BJ (cell line): Measurements from ENCODE around the gene SERPIND1. TPM values are rescaled to one million over a fixed set of nuclear protein-coding genes. Genes with fewer than 3 reads are reported as not detected.

ENCODE experiments used
- CTCF ChIA-PET: fragments of 350-600 bp; formaldehyde crosslinking; extraction: SDS; loops from one replicate; lab custom pipeline; 2021; ENCODE audit warnings: antibody characterized with exemption, inconsistent platforms; lab: Yijun Ruan, JAX
- POLR2A ChIA-PET: fragments of 300-600 bp; sonication (Branson Sonifier 250); formaldehyde crosslinking; extraction: SDS; loops from one replicate; lab custom pipeline; 2021; ENCODE audit warnings: antibody characterized with exemption; lab: Charles Lee
- DNase-seq: peaks from one replicate; pipeline ENCODE4 v3.0.0-alpha.2; 2011; ENCODE audit warnings: low read depth
- H3K27me3 ChIP-seq: 2 replicates; pipeline ENCODE4 v1.6.0; 2011; ENCODE audit warnings: low read length; ENCODE audit not compliant: control insufficient read depth, insufficient read depth
- H3K36me3 ChIP-seq: 2 replicates; pipeline ENCODE4 v1.5.1; 2011; ENCODE audit warnings: low read length; ENCODE audit not compliant: control insufficient read depth, insufficient read depth
- H3K4me3 ChIP-seq: 2 replicates; pipeline ENCODE4 v1.5.1; 2011; ENCODE audit warnings: low read depth, mild to moderate bottlenecking, control low read depth, low read length
- polyA plus RNA-seq: library from polyadenylated mRNA; depleted of rRNA; stranded (reverse); fragments of >200 nt; gene quantifications from 2 replicates; pipeline ENCODE4 v1.2.3, GENCODE V29; 2011
- TF ChIP-seq, protein P1 (sequence below): IDR thresholded peaks from 2 replicates; pipeline ENCODE4 v1.5.1; 2011; ENCODE audit warnings: low read depth, mild to moderate bottlenecking, control low read depth, inconsistent platforms, low read length, moderate library complexity; ENCODE audit not compliant: insufficient read depth

The SERPIND1 gene
- polyA plus RNA-seq, 1 experiment = not detected

DNA sequence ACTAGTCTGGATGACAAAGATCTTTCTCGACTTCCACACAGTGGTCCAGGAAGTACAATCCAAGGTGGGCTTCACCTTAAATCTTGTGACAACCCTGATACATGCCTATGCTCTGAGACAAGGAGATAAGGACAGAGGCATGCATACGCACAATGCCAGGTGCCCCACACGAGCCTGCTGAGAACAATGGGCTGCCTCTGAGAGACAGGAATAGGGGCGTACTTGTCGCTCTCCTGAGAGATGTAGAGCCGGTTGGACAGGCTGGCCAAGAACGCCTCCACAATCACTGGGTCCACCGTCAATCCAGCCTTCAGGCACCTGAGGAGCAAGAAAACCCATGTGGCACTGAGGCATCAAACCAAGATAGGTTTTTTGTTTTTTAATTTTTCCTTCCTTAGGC is 25.5 kb downstream of the SERPIND1 start:
- POLR2A ChIA-PET = no interaction called here
- H3K36me3 ChIP-seq = peaks cover 31% of the 10 kb centered on the region
- H3K27me3 ChIP-seq = no peaks in the 10 kb centered on the region
- no peak overlapping the region for H3K4me3 ChIP-seq
- no peak for DNase-seq
- CTCF ChIA-PET = interaction anchor here (0.6 to 2.3 kb wide), 2 partner anchors 16 to 72 kb away, joined by 3 to 10 read pairs; no protein-coding TSS in a partner anchor
- TF ChIP-seq, protein P1, sequence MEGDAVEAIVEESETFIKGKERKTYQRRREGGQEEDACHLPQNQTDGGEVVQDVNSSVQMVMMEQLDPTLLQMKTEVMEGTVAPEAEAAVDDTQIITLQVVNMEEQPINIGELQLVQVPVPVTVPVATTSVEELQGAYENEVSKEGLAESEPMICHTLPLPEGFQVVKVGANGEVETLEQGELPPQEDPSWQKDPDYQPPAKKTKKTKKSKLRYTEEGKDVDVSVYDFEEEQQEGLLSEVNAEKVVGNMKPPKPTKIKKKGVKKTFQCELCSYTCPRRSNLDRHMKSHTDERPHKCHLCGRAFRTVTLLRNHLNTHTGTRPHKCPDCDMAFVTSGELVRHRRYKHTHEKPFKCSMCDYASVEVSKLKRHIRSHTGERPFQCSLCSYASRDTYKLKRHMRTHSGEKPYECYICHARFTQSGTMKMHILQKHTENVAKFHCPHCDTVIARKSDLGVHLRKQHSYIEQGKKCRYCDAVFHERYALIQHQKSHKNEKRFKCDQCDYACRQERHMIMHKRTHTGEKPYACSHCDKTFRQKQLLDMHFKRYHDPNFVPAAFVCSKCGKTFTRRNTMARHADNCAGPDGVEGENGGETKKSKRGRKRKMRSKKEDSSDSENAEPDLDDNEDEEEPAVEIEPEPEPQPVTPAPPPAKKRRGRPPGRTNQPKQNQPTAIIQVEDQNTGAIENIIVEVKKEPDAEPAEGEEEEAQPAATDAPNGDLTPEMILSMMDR = no peak

DNA sequence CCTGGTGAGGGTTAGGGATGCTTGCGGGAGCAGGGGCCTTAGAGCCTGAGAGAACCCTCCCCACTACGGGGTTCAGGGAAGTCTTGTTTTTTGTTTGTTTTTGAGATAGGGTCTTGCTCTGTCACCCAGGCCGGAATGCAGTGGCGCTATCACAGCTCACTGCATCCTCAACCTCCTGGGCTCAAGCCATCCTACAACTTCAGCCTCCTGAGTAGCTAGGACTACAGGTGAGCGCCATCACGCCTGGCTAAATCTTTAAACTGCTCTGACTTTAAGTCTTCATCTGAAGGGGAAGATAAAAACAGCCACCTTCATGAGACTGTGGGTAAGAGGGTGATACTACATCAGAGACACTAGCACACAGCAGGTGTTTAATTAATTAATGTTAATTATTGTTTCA is 28.5 kb downstream of the SERPIND1 start:
- Histone ChIP-seq H3K4me3 (no peak overlapping the region), H3K27me3 (no peaks in the 10 kb centered on the region), H3K36me3 (peaks cover 22% of the 10 kb centered on the region)
- POLR2A ChIA-PET = no interaction called here
- TF ChIP-seq, protein P1 = no peak
- CTCF ChIA-PET = interaction anchor here (0.8 to 3.3 kb wide), 4 partner anchors 8 to 83 kb away, joined by 3 to 22 read pairs (median 8); no protein-coding TSS in a partner anchor
- DNase-seq = no peak

- no peak overlapping the region for H3K4me3 ChIP-seq
- no peaks in the 10 kb centered on the region for H3K27me3 ChIP-seq
- ChIA-PET POLR2A (no interaction called here), CTCF (interaction anchor here (0.8 to 3.3 kb wide), 4 partner anchors 9 to 83 kb away, joined by 3 to 22 read pairs (median 16); no protein-coding TSS in a partner anchor)
- TF ChIP-seq, protein P1 = no peak
- peaks cover 20% of the 10 kb centered on the region for H3K36me3 ChIP-seq
- DNase-seq = no peak
Observed at GRCh38 chr22:20802922-20803553, 29.1 kb downstream of the SERPIND1 start.

DNA sequence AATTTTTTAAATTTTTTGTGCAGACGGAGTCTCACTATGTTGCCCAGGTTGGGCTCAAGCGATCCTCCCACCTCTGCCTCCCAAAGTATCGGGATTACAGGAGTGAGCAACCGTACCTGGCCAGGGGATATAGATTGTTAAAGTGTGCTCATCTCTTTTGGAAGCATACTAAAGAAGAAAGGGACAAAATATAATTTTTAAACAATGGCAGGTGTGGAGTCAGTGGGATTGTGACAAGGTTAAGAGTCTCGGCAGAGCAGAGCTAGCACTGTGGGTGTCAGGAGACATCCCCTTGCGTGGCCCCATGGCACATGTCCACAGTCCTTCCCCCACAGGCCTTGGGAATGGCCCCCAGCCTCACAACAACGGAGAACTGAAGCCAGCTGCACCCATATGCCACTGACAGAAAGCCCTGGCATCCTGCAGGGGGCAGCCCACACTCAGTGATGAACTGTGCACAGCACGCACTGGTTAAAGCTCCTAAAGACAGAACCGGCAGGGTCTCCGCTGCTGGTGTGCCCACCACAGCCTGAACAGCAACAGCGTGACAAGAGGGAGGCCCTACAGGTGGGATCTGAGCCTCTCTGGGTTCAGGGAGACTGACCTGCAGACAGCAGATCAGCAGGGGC is 29.9 kb downstream of the SERPIND1 start:
- CTCF ChIA-PET = interaction anchor here (0.5 to 3.3 kb wide), 11 partner anchors 10 to 179 kb away, joined by 3 to 22 read pairs (median 3); partner anchors contain the start of genes LZTR1 and SERPIND1

DNA sequence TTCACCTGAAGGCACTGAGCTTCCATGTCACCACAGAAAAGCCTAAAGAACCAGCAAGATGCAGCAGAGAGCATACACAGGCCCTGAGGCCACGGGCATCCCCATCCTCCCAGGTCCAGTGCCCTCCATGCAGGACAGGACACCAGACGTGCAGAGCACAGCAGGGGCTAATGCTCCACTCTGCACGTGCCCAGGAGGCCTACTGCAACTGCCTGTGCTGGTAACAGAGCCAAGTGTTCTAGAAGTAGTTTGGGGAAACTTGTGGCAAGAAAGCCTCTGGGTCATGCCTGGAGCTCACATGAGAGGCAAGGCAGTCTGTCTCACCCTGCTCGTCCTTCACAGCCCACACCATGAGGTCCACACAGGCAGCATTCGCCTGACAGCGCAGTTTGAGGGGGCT is 30.7 kb downstream of the SERPIND1 start:
- Histone ChIP-seq H3K4me3 (no peak overlapping the region), H3K27me3 (no peaks in the 10 kb centered on the region), H3K36me3 (peaks cover 14% of the 10 kb centered on the region)
- DNase-seq = no peak
- TF ChIP-seq, protein P1 = no peak
- ChIA-PET CTCF (interaction anchor here (0.9 to 3.3 kb wide), 7 partner anchors 10 to 178 kb away, joined by 3 to 22 read pairs (median 4); partner anchors contain the start of gene LZTR1), POLR2A (no interaction called here)

More for the DNA sequence above, 29.9 kb downstream of the SERPIND1 start:
- TF ChIP-seq, protein P1 = peak; percentile 73
- H3K4me3 ChIP-seq = no peak overlapping the region
- peaks cover 18% of the 10 kb centered on the region for H3K36me3 ChIP-seq
- H3K27me3 ChIP-seq = no peaks in the 10 kb centered on the region
- DNase-seq = no peak
- POLR2A ChIA-PET = no interaction called here
